ENCODE measurements around the gene KDF1.
A peak's percentile ranks its signal among the peaks of the same experiment; 100 is the strongest.
"Not testable (repeated sequence)": the region's sequence is repeated elsewhere in the genome, so short reads cannot be mapped to it uniquely, and the experiment has no call there.

Gene KDF1

GRCh38 chr1:26956321-26956720, 3.9 kb downstream of the KDF1 start:
- DNase-seq (ENCODE audit: low spot score), result no peak

- DNase-seq (ENCODE audit: low spot score), result no peak
Observed at GRCh38 chr1:26953374-26953773, 6.9 kb downstream of the KDF1 start.

GRCh38 chr1:26951821-26952497, 8.3 kb downstream of the KDF1 start:
- no peak for DNase-seq (ENCODE audit: low spot score)

GRCh38 chr1:26951216-26951615, 9.1 kb downstream of the KDF1 start:
- DNase-seq (ENCODE audit: low spot score), result no peak

- DNase-seq (ENCODE audit: low spot score), result no peak
Observed at GRCh38 chr1:26950602-26951001, 9.7 kb downstream of the KDF1 start.

- no peak for DNase-seq (ENCODE audit: low spot score)
Observed at GRCh38 chr1:26949926-26950319, 10.3 kb downstream of the KDF1 start.

- DNase-seq (ENCODE audit: low spot score), result no peak
Observed at GRCh38 chr1:26949266-26949925, 10.9 kb downstream of the KDF1 start.

- not testable (repeated sequence) for DNase-seq (ENCODE audit: low spot score)
Observed at GRCh38 chr1:26948725-26949057, 11.6 kb downstream of the KDF1 start.

GRCh38 chr1:26946270-26946669, 14.0 kb downstream of the KDF1 start:
- DNase-seq (ENCODE audit: low spot score), result no peak

GRCh38 chr1:26945728-26946127, 14.5 kb downstream of the KDF1 start:
- no peak for DNase-seq (ENCODE audit: low spot score)

GRCh38 chr1:26945138-26945537, 15.1 kb downstream of the KDF1 start:
- DNase-seq (ENCODE audit: low spot score), result no peak

GRCh38 chr1:26942656-26943055, 17.6 kb downstream of the KDF1 start:
- DNase-seq (ENCODE audit: low spot score), result no peak

GRCh38 chr1:26941311-26941710, 19.0 kb downstream of the KDF1 start:
- no peak for DNase-seq (ENCODE audit: low spot score)

- no peak for DNase-seq (ENCODE audit: low spot score)
Observed at GRCh38 chr1:26938659-26939025, 21.6 kb downstream of the KDF1 start.

- no peak for DNase-seq (ENCODE audit: low spot score)
Observed at GRCh38 chr1:26938004-26938658, 22.1 kb downstream of the KDF1 start.

- DNase-seq (ENCODE audit: low spot score), result no peak
Observed at GRCh38 chr1:26936823-26937222, 23.4 kb downstream of the KDF1 start.

GRCh38 chr1:26932531-26932930, 27.7 kb downstream of the KDF1 start:
- DNase-seq (ENCODE audit: low spot score), result peak; percentile 58

GRCh38 chr1:26923711-26924110, 36.6 kb downstream of the KDF1 start:
- no peak for DNase-seq (ENCODE audit: low spot score)

- DNase-seq (ENCODE audit: low spot score), result no peak
Observed at GRCh38 chr1:26922901-26923300, 37.4 kb downstream of the KDF1 start.

- DNase-seq (ENCODE audit: low spot score), result no peak
Observed at GRCh38 chr1:26922431-26922729, 37.9 kb downstream of the KDF1 start.

- DNase-seq (ENCODE audit: low spot score), result peak; percentile 97
Observed at GRCh38 chr1:26921540-26922430, 38.5 kb downstream of the KDF1 start, which contains the start of gene NUDC. NUDC (plus strand) TSS chr1:26921743; CDS start chr1:26921849, 106 bp downstream.

GRCh38 chr1:26921126-26921539, 39.1 kb downstream of the KDF1 start:
- DNase-seq (ENCODE audit: low spot score), result no peak
